GM12892 (cell line): ENCODE results near the gene PSME2.
A peak's percentile ranks its signal among the peaks of the same experiment; 100 is the strongest.

Experiments
- POLR2A ChIP-seq: IDR thresholded peaks from 2 replicates; pipeline ENCODE4 v1.6.1; 2011; ENCODE audit warnings: low read depth, low read length, control low read depth
- POLR2AphosphoS5 ChIP-seq: IDR thresholded peaks from 2 replicates; pipeline ENCODE4 v1.6.1; 2011; ENCODE audit warnings: low read depth, low read length, control low read depth
- TAF1 ChIP-seq: IDR thresholded peaks from 2 replicates; pipeline ENCODE4 v1.6.1; 2011; ENCODE audit warnings: low read depth, mild to moderate bottlenecking, control low read depth, low read length, borderline replicate concordance

DNA sequence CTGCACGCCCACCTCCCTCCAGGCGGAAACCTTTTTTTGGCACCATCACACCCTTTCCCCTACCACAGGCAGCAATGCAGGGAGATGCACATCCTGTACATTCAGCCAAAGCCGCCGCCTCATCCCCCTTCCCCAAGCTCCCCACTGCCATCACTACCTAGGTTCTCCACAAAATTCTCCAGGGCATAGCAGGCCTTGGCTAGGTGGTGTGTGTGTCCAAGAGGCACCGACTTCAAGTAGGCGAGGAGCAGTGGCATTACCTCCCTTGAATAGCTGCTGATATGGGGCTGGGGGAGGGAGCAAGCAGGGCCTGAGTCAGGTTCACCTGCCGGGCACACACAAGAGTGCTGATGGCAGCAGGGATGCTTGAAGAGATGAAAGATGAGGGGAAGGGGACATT, 38.6 kb upstream of the PSME2 start:
- TF ChIP-seq POLR2A (peak; percentile 37; the same call in 1 of the 2 replicates), POLR2AphosphoS5 (no peak), TAF1 (no peak)
